ENCODE data around the gene P2RX7. TPM values are rescaled to one million over a fixed set of nuclear protein-coding genes. Genes with fewer than 3 reads are reported as not detected.

Gene P2RX7
- total RNA-seq, 1 experiment from 2014 or later: 0.23 TPM

- H3K27me3 ChIP-seq (ENCODE audit: control insufficient read depth, insufficient read depth, low read length): no peaks in the 10 kb centered on the region
- H3K4me1 ChIP-seq (ENCODE audit: control insufficient read depth, insufficient read depth, low read length): no peaks in the 10 kb centered on the region
- ChIA-PET CTCF (no interaction called here), POLR2A (interaction anchor here (0.7 kb wide), 1 partner anchor 49 kb away, joined by 13 read pairs; no protein-coding TSS in a partner anchor)
- no TSS peak for BruUV-seq (replicated peaks)
- no peaks in the 10 kb centered on the region for H3K36me3 ChIP-seq (ENCODE audit: control insufficient read depth, insufficient read depth, low read length)
- H3K9me3 ChIP-seq (ENCODE audit: control insufficient read depth, insufficient read depth, low read depth, low read length): no peaks in the 10 kb centered on the region
- ATAC-seq (no peak), DNase-seq (ENCODE audit: low read depth, low spot score) (no peak)
- intact Hi-C loops (cut with micrococcal nuclease; ENCODE audit: unreplicated experiment) (no loop called here), in situ Hi-C loops (cut with HindIII; ENCODE audit: low pct_unique_long_range_greater_than_20kb, low sequenced_read_pairs) (no loop called here)
- H3K27ac ChIP-seq (ENCODE audit: low read length): no peak overlapping the region
- H3K4me3 ChIP-seq (ENCODE audit: low read depth in 2 of 2, low read length in 2 of 2): no peak overlapping the region
- TF ChIP-seq TCF7L2 (IDR thresholded peaks at IDR 0.05; ENCODE audit: low read depth, low read length): no peak
- TF ChIP-seq CTCF (IDR thresholded peaks at IDR 0.05): no peak
- no peak for TF ChIP-seq POLR2AphosphoS5 (IDR thresholded peaks at IDR 0.05; ENCODE audit: low read depth, low read length)
- no peak for TF ChIP-seq REST (IDR thresholded peaks at IDR 0.05; ENCODE audit: insufficient read depth in 1 of 2, low read depth in 2 of 2, low read length in 1 of 2)
- TF ChIP-seq SIN3A (IDR thresholded peaks at IDR 0.05; ENCODE audit: borderline replicate concordance, insufficient read depth, low read depth, low read length): no peak
Observed at GRCh38 chr12:121166356-121166755, 33.7 kb downstream of the P2RX7 start.

- BruUV-seq (replicated peaks): no TSS peak
- no peak overlapping the region for H3K27ac ChIP-seq (ENCODE audit: low read length)
- no peak for ATAC-seq
- no peak overlapping the region for H3K4me3 ChIP-seq (ENCODE audit: low read depth in 2 of 2, low read length in 2 of 2)
- H3K36me3 ChIP-seq (ENCODE audit: control insufficient read depth, insufficient read depth, low read length): no peaks in the 10 kb centered on the region
- CTCF ChIA-PET: no interaction called here
- DNase-seq (ENCODE audit: low read depth, low spot score): no peak
- in situ Hi-C loops (cut with HindIII; ENCODE audit: low pct_unique_long_range_greater_than_20kb, low sequenced_read_pairs) (no loop called here), intact Hi-C loops (cut with micrococcal nuclease; ENCODE audit: unreplicated experiment) (no loop called here)
- no peaks in the 10 kb centered on the region for H3K27me3 ChIP-seq (ENCODE audit: control insufficient read depth, insufficient read depth, low read length)
- POLR2A ChIA-PET: no interaction called here
- no peak for TF ChIP-seq REST (IDR thresholded peaks at IDR 0.05; ENCODE audit: insufficient read depth in 1 of 2, low read depth in 2 of 2, low read length in 1 of 2)
- no peak for TF ChIP-seq SIN3A (IDR thresholded peaks at IDR 0.05; ENCODE audit: borderline replicate concordance, insufficient read depth, low read depth, low read length)
- no peak for TF ChIP-seq TCF7L2 (IDR thresholded peaks at IDR 0.05; ENCODE audit: low read depth, low read length)
- no peak for TF ChIP-seq CTCF (IDR thresholded peaks at IDR 0.05)
- TF ChIP-seq POLR2AphosphoS5 (IDR thresholded peaks at IDR 0.05; ENCODE audit: low read depth, low read length): no peak
- no peaks in the 10 kb centered on the region for H3K9me3 ChIP-seq (ENCODE audit: control insufficient read depth, insufficient read depth, low read depth, low read length)
- no peaks in the 10 kb centered on the region for H3K4me1 ChIP-seq (ENCODE audit: control insufficient read depth, insufficient read depth, low read length)
Observed at GRCh38 chr12:121167232-121167820, 34.6 kb downstream of the P2RX7 start.

Measured in Panc1 (cell line).